Upper lobe of right lung (tissue), 1 donor: ENCODE data around the gene ACTL9. TPM values are rescaled to one million over a fixed set of nuclear protein-coding genes. Genes with fewer than 3 reads are reported as not detected.

ENCODE experiments used
- ATAC-seq: fragments of 200-7000 bp; cut with Tn5 transposase; one replicate; pipeline ENCODE4 v1.9.1; 2020; ENCODE audit warnings: mild to moderate bottlenecking, moderate library complexity
- DNase-seq: peaks from one replicate; pipeline ENCODE4 v3.0.0-alpha.2; 2020
- H3K27ac ChIP-seq: fragments of 200-600 bp; one replicate; pipeline ENCODE4 v1.8.0; 2022
- H3K27me3 ChIP-seq: fragments of 200-600 bp; one replicate; pipeline ENCODE4 v1.8.0; 2022; ENCODE audit warnings: mild to moderate bottlenecking
- H3K36me3 ChIP-seq: fragments of 200-600 bp; one replicate; pipeline ENCODE4 v1.8.0; 2022
- H3K4me1 ChIP-seq: fragments of 200-600 bp; one replicate; pipeline ENCODE4 v1.8.0; 2022
- H3K4me3 ChIP-seq: fragments of 200-600 bp; one replicate; pipeline ENCODE4 v1.8.0; 2022; ENCODE audit warnings: mild to moderate bottlenecking
- H3K9me3 ChIP-seq: fragments of 200-600 bp; one replicate; pipeline ENCODE4 v1.8.0; 2022
- intact Hi-C: fragments of 100-400 bp; cut with DNase I; formaldehyde crosslinking; loops from one replicate; pipeline ENCODE4 v1.11.0; 2022
- total RNA-seq: library from RNA; stranded (reverse); fragmentation: NEBNext Ultra II Directional; extraction: Animal tissue kit (Norgen Biotek cat#: 25700); gene quantifications from one replicate; pipeline ENCODE4 v1.2.1, GENCODE V29; 2021
- TF ChIP-seq, protein P1 (sequence below): fragments of 200-600 bp; IDR thresholded peaks from one replicate; pipeline ENCODE4 v1.8.0; 2022; ENCODE audit warnings: antibody characterized with exemption
- donor health status: DM: no; HTN: yes; CAD: no; lungs with severe emphysema.

The ACTL9 gene
- total RNA-seq, 1 donor from 2014 or later, result not detected

DNA sequence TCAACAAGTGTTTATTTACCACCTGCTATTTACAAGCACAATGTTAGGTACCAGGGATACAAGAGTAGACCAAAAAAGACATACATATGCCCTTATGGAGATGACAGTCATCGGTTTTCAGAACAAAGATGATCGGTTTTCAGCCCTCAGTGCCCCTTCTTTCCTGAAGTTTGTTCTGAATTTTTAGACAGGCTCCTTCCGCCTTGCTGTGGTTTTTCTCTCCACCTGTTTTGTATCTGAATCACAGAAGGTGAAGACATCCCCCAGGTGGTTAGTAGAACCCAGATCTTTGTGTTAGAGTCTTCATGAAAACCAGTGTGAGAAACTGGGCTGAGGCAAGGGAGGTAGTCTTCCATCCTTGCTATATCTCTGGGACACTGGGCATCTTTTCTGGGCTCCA is 23.5 kb downstream of the ACTL9 start:
- Histone ChIP-seq H3K4me3 (no peak overlapping the region), H3K4me1 (no peaks in the 10 kb centered on the region), H3K27ac (no peak overlapping the region), H3K36me3 (no peaks in the 10 kb centered on the region), H3K9me3 (no peaks in the 10 kb centered on the region), H3K27me3 (no peaks in the 10 kb centered on the region)
- intact Hi-C loops, result no loop called here
- TF ChIP-seq, protein P1, sequence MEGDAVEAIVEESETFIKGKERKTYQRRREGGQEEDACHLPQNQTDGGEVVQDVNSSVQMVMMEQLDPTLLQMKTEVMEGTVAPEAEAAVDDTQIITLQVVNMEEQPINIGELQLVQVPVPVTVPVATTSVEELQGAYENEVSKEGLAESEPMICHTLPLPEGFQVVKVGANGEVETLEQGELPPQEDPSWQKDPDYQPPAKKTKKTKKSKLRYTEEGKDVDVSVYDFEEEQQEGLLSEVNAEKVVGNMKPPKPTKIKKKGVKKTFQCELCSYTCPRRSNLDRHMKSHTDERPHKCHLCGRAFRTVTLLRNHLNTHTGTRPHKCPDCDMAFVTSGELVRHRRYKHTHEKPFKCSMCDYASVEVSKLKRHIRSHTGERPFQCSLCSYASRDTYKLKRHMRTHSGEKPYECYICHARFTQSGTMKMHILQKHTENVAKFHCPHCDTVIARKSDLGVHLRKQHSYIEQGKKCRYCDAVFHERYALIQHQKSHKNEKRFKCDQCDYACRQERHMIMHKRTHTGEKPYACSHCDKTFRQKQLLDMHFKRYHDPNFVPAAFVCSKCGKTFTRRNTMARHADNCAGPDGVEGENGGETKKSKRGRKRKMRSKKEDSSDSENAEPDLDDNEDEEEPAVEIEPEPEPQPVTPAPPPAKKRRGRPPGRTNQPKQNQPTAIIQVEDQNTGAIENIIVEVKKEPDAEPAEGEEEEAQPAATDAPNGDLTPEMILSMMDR, result no peak
- DNase-seq (no peak), ATAC-seq (no peak)

- Histone ChIP-seq H3K27ac (no peak overlapping the region), H3K4me1 (no peaks in the 10 kb centered on the region), H3K4me3 (no peak overlapping the region), H3K27me3 (peaks cover 6% of the 10 kb centered on the region), H3K9me3 (no peaks in the 10 kb centered on the region), H3K36me3 (no peaks in the 10 kb centered on the region)
- ATAC-seq (no peak), DNase-seq (no peak)
- TF ChIP-seq, protein P1, result no peak
- intact Hi-C loops, result no loop called here
Observed at GRCh38 chr19:8673276-8673891, 25.2 kb downstream of the ACTL9 start.

DNA sequence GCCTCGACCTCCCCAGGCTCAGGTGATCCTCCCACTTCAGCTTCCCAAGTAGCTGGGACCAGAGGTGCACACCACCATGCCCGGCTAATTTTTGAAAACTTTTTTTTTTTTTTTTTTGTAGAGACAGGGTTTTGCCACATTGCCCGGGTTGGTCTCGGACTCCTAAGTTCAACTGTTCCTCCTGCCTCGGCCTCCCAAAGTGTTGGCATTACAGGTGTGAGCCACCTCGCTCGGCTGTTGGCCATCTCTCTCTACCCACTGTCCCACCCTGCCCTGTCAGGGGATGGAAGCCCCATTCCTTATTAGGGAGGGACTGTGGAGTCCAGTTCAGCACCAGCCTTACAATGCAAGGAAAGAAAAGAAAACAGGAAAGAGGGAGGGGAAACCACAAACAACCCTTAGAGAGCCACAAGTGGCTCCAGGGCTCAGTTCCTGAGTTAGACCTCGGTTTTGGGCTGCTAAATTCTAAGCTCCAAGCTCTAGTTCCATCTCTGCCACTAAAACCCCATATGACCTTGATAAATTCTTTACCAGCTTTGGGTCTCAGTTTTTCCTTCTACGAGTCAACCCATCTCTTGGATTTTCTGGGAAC is 31.7 kb downstream of the ACTL9 start:
- H3K4me1 ChIP-seq, result no peaks in the 10 kb centered on the region
- no peak for ATAC-seq
- intact Hi-C loops, result no loop called here
- no peaks in the 10 kb centered on the region for H3K36me3 ChIP-seq
- TF ChIP-seq, protein P1, result no peak
- no peak for DNase-seq
- no peak overlapping the region for H3K27ac ChIP-seq
- H3K27me3 ChIP-seq, result peaks cover 14% of the 10 kb centered on the region
- H3K4me3 ChIP-seq, result no peak overlapping the region
- H3K9me3 ChIP-seq, result no peaks in the 10 kb centered on the region

- no peak for DNase-seq
- Histone ChIP-seq H3K4me3 (no peak overlapping the region), H3K9me3 (no peaks in the 10 kb centered on the region), H3K4me1 (no peaks in the 10 kb centered on the region), H3K27ac (no peak overlapping the region), H3K36me3 (no peaks in the 10 kb centered on the region), H3K27me3 (peaks cover 14% of the 10 kb centered on the region)
- TF ChIP-seq, protein P1, result no peak
- ATAC-seq, result no peak
- intact Hi-C loops, result no loop called here
Observed at GRCh38 chr19:8665468-8666213, 33.0 kb downstream of the ACTL9 start.

DNA sequence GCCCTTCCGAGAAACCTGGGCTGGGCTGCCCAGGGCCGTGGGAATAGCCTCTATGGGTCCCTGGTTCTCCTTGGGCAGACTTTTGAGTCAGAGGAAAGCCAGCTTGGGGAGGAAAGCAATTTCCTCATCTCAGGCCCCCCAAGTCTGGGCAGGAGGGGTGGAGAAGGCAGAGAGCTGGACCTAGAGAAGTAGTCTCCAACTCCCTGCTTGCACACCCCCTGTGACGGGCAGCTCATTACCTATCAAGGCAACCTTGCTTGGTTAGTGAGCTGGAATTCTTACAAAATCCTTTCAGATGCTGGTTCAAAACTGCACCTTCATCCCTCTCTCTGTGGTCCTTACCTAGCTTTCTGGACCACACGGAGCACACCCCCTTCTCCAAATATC is 33.9 kb downstream of the ACTL9 start:
- no peak for ATAC-seq
- H3K4me1 ChIP-seq, result no peaks in the 10 kb centered on the region
- peaks cover 16% of the 10 kb centered on the region for H3K27me3 ChIP-seq
- H3K36me3 ChIP-seq, result no peaks in the 10 kb centered on the region
- no peak overlapping the region for H3K27ac ChIP-seq
- DNase-seq, result no peak
- no peaks in the 10 kb centered on the region for H3K9me3 ChIP-seq
- intact Hi-C loops, result no loop called here
- TF ChIP-seq, protein P1, result no peak
- H3K4me3 ChIP-seq, result no peak overlapping the region
